Hepatocyte (in vitro differentiated cells): ENCODE measurements around the gene FTSJ1. TPM values are rescaled to one million over a fixed set of nuclear protein-coding genes. Genes with fewer than 3 reads are reported as not detected.

ENCODE experiments used
- DNase-seq: peaks from one replicate; pipeline ENCODE4 v3.0.0-alpha.2; 2016; ENCODE audit warnings: low spot score
- H2AFZ ChIP-seq: fragments of 200-600 bp; sonication (generic); 2 replicates; pipeline ENCODE4 v1.6.0; 2016; ENCODE audit warnings: antibody characterized with exemption, mild to moderate bottlenecking
- H3K27ac ChIP-seq: fragments of 200-600 bp; sonication (generic); 2 replicates; pipeline ENCODE4 v1.5.1; 2016; ENCODE audit warnings: mild to moderate bottlenecking
- H3K27me3 ChIP-seq: fragments of 200-600 bp; sonication (generic); 2 replicates; pipeline ENCODE4 v1.6.1; 2016
- H3K36me3 ChIP-seq: fragments of 200-600 bp; sonication (generic); replicated peaks from 2 replicates; pipeline ENCODE4 v1.5.1; 2016; ENCODE audit warnings: low read depth; ENCODE audit not compliant: insufficient read depth
- H3K4me1 ChIP-seq: fragments of 200-600 bp; sonication (generic); 2 replicates; pipeline ENCODE4 v1.5.1; 2016; ENCODE audit warnings: mild to moderate bottlenecking, moderate library complexity; ENCODE audit not compliant: insufficient read depth
- H3K4me2 ChIP-seq: fragments of 200-600 bp; sonication (generic); 2 replicates; pipeline ENCODE4 v1.6.0; 2016
- H3K4me3 ChIP-seq: fragments of 200-600 bp; sonication (generic); 2 replicates; pipeline ENCODE4 v1.5.1; 2016; ENCODE audit warnings: mild to moderate bottlenecking
- H3K79me2 ChIP-seq: fragments of 200-600 bp; sonication (generic); 2 replicates; pipeline ENCODE4 v1.6.0; 2017; ENCODE audit warnings: mild to moderate bottlenecking
- H3K9me2 ChIP-seq: fragments of 200-600 bp; sonication (generic); replicated peaks from 2 replicates; pipeline ENCODE4 v1.6.0; 2017; ENCODE audit warnings: mild to moderate bottlenecking; ENCODE audit not compliant: insufficient read depth
- H3K9me3 ChIP-seq: fragments of 200-600 bp; sonication (generic); 2 replicates; pipeline ENCODE4 v1.5.1; 2016; ENCODE audit warnings: low read depth, mild to moderate bottlenecking
- H4K20me1 ChIP-seq: fragments of 200-600 bp; sonication (generic); 2 replicates; pipeline ENCODE4 v1.6.0; 2016; ENCODE audit warnings: mild to moderate bottlenecking; ENCODE audit not compliant: insufficient read depth, poor library complexity, severe bottlenecking
- EZH2 ChIP-seq: fragments of 200-600 bp; sonication (generic); IDR thresholded peaks from 2 replicates; pipeline ENCODE4 v1.6.1; 2016; ENCODE audit warnings: antibody characterized with exemption, mild to moderate bottlenecking, borderline replicate concordance
- EZH2phosphoT487 ChIP-seq: fragments of 200-600 bp; sonication (generic); IDR thresholded peaks from one replicate; pipeline ENCODE4 v1.6.1; 2018; ENCODE audit warnings: antibody characterized with exemption, mild to moderate bottlenecking, low read depth, moderate library complexity; ENCODE audit not compliant: unreplicated experiment, severe bottlenecking
- WGBS: methylation state at CpG from one replicate; pipeline ENCODE4 v1.1.6; 2016; ENCODE audit warnings: low lambda C conversion rate; ENCODE audit errors: missing lambda C conversion rate; 5-methylcytosine and 5-hydroxymethylcytosine counted together
- polyA plus RNA-seq: library from polyadenylated mRNA; unstranded; fragments of >200 nt; fragmentation: Nextera tagmentation; extraction: Ambion mirVana; gene quantifications from 2 replicates; pipeline ENCODE4 v1.2.1, GENCODE V29; 2016
- total RNA-seq: library from RNA; depleted of rRNA; stranded (reverse); fragments of >200 nt; gene quantifications from 2 replicates; pipeline ENCODE4 v1.2.3, GENCODE V29; 2014
- TF ChIP-seq, protein P1 (sequence below): fragments of 200-600 bp; sonication (generic); IDR thresholded peaks from 2 replicates; pipeline ENCODE4 v1.5.1; 2016; ENCODE audit warnings: antibody characterized with exemption, mild to moderate bottlenecking; ENCODE audit not compliant: poor library complexity

The FTSJ1 gene
- total and polyA plus RNA-seq, 2 experiments from 2014 or later = 38.4 to 43.8 TPM

DNA sequence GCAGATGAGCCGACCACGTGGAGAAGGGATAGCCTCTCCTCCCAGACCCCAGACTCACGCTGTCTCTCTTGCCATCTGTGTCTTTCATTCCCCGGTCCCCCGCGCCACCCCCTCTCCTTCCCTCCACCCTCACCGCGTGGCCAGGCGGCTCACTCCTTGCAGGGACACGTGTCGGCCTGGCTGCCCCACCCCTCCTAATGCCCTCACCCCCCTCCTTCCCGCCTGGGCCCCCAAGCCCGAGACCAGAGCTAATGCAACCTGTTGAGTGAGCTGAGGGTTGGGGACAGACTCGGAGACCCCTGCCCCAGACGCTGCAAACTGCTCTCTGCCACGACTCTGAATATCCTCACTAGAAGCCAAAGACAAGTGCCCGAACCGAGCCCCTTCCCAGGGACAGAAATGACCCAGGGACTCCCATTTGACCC is 7.7 kb upstream of the FTSJ1 start:
- H3K9me3 ChIP-seq = no peaks in the 10 kb centered on the region
- no peaks in the 10 kb centered on the region for H3K27me3 ChIP-seq
- 41% methylated on average over 10 of the region's 18 CpGs for WGBS
- no peak for DNase-seq
- no peaks in the 10 kb centered on the region for H3K79me2 ChIP-seq
- no peaks in the 10 kb centered on the region for H3K9me2 ChIP-seq
- TF ChIP-seq EZH2phosphoT487 = no peak
- no peak for TF ChIP-seq EZH2
- TF ChIP-seq, protein P1, sequence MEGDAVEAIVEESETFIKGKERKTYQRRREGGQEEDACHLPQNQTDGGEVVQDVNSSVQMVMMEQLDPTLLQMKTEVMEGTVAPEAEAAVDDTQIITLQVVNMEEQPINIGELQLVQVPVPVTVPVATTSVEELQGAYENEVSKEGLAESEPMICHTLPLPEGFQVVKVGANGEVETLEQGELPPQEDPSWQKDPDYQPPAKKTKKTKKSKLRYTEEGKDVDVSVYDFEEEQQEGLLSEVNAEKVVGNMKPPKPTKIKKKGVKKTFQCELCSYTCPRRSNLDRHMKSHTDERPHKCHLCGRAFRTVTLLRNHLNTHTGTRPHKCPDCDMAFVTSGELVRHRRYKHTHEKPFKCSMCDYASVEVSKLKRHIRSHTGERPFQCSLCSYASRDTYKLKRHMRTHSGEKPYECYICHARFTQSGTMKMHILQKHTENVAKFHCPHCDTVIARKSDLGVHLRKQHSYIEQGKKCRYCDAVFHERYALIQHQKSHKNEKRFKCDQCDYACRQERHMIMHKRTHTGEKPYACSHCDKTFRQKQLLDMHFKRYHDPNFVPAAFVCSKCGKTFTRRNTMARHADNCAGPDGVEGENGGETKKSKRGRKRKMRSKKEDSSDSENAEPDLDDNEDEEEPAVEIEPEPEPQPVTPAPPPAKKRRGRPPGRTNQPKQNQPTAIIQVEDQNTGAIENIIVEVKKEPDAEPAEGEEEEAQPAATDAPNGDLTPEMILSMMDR = no peak
- no peaks in the 10 kb centered on the region for H3K36me3 ChIP-seq
- H2AFZ ChIP-seq = no peak overlapping the region
- peak overlapping the region; percentile 71 for H3K4me2 ChIP-seq
- H3K4me3 ChIP-seq = no peak overlapping the region
- no peaks in the 10 kb centered on the region for H3K4me1 ChIP-seq
- no peak overlapping the region for H3K27ac ChIP-seq
- no peaks in the 10 kb centered on the region for H4K20me1 ChIP-seq

DNA sequence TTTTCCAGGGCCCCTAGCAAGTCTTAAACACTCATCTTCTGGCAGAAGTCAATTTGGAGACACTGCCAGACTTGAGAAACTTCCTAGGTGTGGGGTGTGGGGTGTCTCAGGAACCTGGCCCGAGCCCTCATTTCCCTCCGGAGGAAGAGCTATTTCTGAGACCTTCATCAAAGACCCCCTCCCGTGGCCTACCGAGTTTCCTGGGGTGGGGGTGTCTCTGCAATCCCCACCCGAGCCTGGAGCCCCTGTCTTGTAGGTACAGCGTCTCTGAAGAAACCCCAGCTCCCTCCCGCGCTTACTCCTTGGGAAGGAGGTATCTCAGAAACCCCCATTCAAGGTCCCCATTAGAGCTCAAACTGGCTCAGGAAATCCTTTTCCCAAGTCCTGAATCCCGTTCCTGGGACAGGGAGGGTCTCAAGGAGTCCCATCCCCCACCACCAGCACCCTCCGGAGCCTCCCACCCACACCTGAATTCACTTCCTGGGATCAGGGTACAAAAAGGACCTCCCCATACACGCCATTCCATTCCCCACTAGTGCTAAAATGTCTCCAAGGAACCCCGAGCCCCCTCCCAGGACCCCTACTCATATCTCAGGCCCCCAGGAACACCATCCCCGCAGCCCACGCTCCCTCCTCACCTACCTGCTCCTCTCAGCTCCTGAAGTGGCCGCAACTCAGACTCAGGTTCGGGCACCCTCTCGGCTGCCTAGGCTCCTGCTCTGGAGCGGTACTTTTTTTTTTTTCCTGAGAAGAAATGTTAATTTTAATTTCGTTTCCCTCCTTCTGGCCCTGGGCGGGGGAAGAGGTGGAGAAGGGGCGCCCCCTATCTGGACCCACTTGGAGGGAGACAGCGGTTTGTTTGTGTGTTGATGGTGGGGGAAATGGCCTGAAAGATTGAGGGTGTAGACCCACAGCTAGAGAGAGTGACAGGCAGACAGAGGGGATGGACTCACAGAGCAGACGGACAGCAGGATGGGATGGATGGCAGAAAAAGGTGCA is 7.0 kb upstream of the FTSJ1 start:
- H3K79me2 ChIP-seq = no peaks in the 10 kb centered on the region
- H4K20me1 ChIP-seq = no peaks in the 10 kb centered on the region
- DNase-seq = no peak
- no peak overlapping the region for H3K27ac ChIP-seq
- WGBS = 59% methylated on average over 23 of the region's 23 CpGs
- H3K36me3 ChIP-seq = no peaks in the 10 kb centered on the region
- H3K4me3 ChIP-seq = no peak overlapping the region
- H3K9me2 ChIP-seq = no peaks in the 10 kb centered on the region
- H3K9me3 ChIP-seq = no peaks in the 10 kb centered on the region
- H3K27me3 ChIP-seq = no peaks in the 10 kb centered on the region
- H3K4me1 ChIP-seq = no peaks in the 10 kb centered on the region
- peak overlapping the region; percentile 71 for H3K4me2 ChIP-seq
- no peak overlapping the region for H2AFZ ChIP-seq
- TF ChIP-seq EZH2 = no peak
- TF ChIP-seq EZH2phosphoT487 = no peak
- TF ChIP-seq, protein P1 = no peak

DNA sequence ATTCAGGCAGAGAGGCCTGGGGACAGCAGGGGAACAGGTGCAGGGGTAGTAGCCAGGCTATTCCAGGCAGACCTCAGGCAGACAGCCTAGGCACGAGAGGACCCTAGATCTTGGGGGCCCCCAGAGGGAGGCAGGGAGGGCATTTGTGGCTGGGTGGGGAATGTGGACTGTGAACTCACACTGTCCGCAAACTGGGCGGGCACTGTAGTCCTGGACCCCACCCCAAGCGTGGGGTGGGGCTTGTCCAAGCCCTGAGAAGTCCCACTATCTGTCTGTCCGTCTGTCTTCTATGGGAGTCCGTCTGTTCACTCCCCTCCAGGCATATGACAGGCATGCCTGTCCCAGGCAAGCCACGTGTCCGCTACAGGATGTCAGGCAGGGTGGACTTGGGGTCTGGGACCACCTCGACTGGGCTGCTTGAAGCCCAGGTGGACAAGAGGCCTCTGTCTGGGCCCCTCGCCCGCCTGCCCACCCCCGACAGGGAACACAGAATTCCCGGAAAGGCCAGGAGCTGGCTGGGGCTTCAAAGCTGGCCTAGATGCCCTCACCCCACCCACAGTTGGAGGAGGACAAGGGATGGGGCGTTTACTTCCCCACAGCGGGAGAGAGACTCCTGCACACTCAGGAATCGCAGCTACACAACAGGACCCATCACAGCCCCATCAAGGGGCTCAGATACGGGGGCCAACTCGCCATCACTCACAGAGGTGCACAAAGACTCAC is 5.7 kb upstream of the FTSJ1 start, which contains the start of gene SLC38A5:
TSS of gene SLC38A5 (minus strand) at position 151 of the 723 bp plus-strand sequence. CDS start 2,336 bp downstream, outside the sequence.
- no peaks in the 10 kb centered on the region for H3K79me2 ChIP-seq
- peak within 1 kb of the TSS; percentile 71 for H3K4me2 ChIP-seq
- DNase-seq = no peak
- H4K20me1 ChIP-seq = no peaks in the 10 kb centered on the region
- H3K4me1 ChIP-seq = no peaks in the 10 kb centered on the region
- no peaks in the 10 kb centered on the region for H3K9me2 ChIP-seq
- 84% methylated on average over 17 of the region's 18 CpGs for WGBS
- no peak within 1 kb of the TSS for H2AFZ ChIP-seq
- no peaks in the 10 kb centered on the region for H3K9me3 ChIP-seq
- H3K4me3 ChIP-seq = no peak within 1 kb of the TSS
- no peaks in the 10 kb centered on the region for H3K36me3 ChIP-seq
- H3K27me3 ChIP-seq = no peaks in the 10 kb centered on the region
- no peak within 1 kb of the TSS for H3K27ac ChIP-seq
- TF ChIP-seq, protein P1 = no peak
- TF ChIP-seq EZH2phosphoT487 (no peak), EZH2 (no peak)
